NT2/D1 (cell line): ENCODE data around the gene TCF25.

ENCODE experiments used
- SUZ12 ChIP-seq: IDR thresholded peaks from 2 replicates; pipeline ENCODE4 v1.6.1; 2011; ENCODE audit not compliant: insufficient read length, insufficient read depth; ENCODE audit errors: extremely low read depth
- YY1 ChIP-seq: IDR thresholded peaks from 2 replicates; pipeline ENCODE4 v1.6.1; 2011; ENCODE audit not compliant: insufficient read length, insufficient read depth

DNA sequence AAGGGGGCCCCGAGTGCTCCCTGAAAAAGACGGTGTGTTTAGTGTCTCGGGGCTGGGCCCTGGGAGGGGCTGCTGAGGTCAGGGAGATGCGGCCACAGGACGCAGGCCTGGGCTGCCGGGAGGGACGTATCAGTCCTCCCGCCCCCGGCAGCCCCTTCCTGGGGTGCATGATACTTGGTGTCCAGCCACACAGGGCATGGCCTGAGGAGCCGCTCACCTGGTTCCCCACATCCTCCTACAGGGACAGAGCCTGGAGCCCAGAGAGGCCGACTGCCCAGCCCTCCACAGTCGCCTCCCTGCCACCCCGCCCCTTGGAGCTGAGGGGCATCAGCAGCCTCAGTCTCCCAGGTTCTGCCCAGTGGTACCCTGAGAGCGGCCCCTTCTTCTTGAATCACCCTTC lies 63.1 kb downstream of the TCF25 start:
- TF ChIP-seq SUZ12 (no peak), YY1 (no peak)
